ENCODE data around the gene ALAD.

ALAD gene

GRCh38 chr9:113372059-113372458 is 29.0 kb downstream of the ALAD start:
- no peak for DNase-seq
- TF ChIP-seq GATA1 (IDR thresholded peaks at IDR 0.05; ENCODE audit: low read depth, low read length): no peak
- TF ChIP-seq POLR2A (IDR thresholded peaks at IDR 0.05; ENCODE audit: low read length): no peak

- no peak for DNase-seq
- TF ChIP-seq GATA1 (IDR thresholded peaks at IDR 0.05; ENCODE audit: low read depth, low read length) (no peak), POLR2A (IDR thresholded peaks at IDR 0.05; ENCODE audit: low read length) (no peak)
Measured at GRCh38 chr9:113370806-113371325, 30.2 kb downstream of the ALAD start.

GRCh38 chr9:113369855-113370140 is 31.3 kb downstream of the ALAD start:
- DNase-seq: no peak
- TF ChIP-seq GATA1 (IDR thresholded peaks at IDR 0.05; ENCODE audit: low read depth, low read length) (no peak), POLR2A (IDR thresholded peaks at IDR 0.05; ENCODE audit: low read length) (no peak)

DNA sequence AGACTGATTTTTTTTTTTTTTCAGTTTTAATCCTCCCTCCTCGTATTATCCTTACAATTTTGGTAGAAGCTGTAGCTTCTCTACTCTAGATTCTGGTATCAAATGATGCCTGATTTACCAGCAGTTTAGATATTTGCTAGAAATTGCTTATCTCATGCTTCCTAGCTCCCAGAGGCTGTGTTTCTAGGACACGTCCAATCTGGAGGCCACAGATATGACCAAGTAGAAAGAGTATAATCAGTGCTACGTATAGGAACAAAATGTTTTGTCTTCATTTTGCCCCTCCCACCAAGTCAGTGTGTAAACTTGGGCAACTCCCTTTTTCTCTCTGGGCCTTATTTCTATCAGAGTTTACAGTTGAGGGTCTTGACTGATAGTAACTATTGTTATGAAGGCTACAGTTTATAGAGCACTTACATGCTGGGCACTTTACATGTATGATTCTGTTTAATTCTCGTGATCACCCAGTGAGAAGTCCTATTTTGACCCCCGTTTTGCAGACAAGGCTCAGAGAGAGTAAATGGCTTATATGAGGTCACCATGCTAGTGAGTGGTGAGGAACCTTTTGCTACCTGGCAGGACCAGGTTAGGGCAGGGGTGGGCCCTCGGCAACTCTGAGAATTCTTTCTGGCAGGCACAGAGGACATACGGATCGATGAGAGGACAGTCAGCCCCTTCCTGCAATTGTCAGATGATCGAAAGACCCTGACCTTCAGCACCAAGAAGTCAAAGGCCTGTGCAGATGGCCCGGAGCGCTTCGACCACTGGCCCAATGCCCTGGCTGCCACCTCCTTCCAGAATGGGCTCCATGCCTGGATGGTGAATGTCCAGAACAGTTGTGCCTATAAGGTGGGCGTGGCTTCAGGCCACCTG is 31.9 kb downstream of the ALAD start:
- DNase-seq: peak; percentile 70 to 91
- peak; percentile 92 for TF ChIP-seq GATA1 (IDR thresholded peaks at IDR 0.05; ENCODE audit: low read depth, low read length)
- TF ChIP-seq POLR2A (IDR thresholded peaks at IDR 0.05; ENCODE audit: low read length): peak; percentile 24

- DNase-seq: peak; percentile 54 to 59
- TF ChIP-seq POLR2A (IDR thresholded peaks at IDR 0.05; ENCODE audit: low read length) (no peak), GATA1 (IDR thresholded peaks at IDR 0.05; ENCODE audit: low read depth, low read length) (no peak)
Measured at GRCh38 chr9:113368348-113368981, 32.6 kb downstream of the ALAD start.

- DNase-seq: peak; percentile 38 to 60
Measured at GRCh38 chr9:113365652-113366051, 35.4 kb downstream of the ALAD start.

GRCh38 chr9:113364951-113365350 is 36.1 kb downstream of the ALAD start:
- DNase-seq: peak; percentile 77 to 78
- no peak for TF ChIP-seq POLR2A (IDR thresholded peaks at IDR 0.05; ENCODE audit: low read length)
- TF ChIP-seq GATA1 (IDR thresholded peaks at IDR 0.05; ENCODE audit: low read depth, low read length): no peak

GRCh38 chr9:113363336-113363735 is 37.7 kb downstream of the ALAD start:
- TF ChIP-seq GATA1 (IDR thresholded peaks at IDR 0.05; ENCODE audit: low read depth, low read length) (no peak), POLR2A (IDR thresholded peaks at IDR 0.05; ENCODE audit: low read length) (no peak)

GRCh38 chr9:113361304-113362018 is 39.6 kb downstream of the ALAD start:
- no peak for DNase-seq
- no peak for TF ChIP-seq GATA1 (IDR thresholded peaks at IDR 0.05; ENCODE audit: low read depth, low read length)
- no peak for TF ChIP-seq POLR2A (IDR thresholded peaks at IDR 0.05; ENCODE audit: low read length)

More at GRCh38 chr9:113363336-113363735, 37.7 kb downstream of the ALAD start:
- DNase-seq: no peak

DNA sequence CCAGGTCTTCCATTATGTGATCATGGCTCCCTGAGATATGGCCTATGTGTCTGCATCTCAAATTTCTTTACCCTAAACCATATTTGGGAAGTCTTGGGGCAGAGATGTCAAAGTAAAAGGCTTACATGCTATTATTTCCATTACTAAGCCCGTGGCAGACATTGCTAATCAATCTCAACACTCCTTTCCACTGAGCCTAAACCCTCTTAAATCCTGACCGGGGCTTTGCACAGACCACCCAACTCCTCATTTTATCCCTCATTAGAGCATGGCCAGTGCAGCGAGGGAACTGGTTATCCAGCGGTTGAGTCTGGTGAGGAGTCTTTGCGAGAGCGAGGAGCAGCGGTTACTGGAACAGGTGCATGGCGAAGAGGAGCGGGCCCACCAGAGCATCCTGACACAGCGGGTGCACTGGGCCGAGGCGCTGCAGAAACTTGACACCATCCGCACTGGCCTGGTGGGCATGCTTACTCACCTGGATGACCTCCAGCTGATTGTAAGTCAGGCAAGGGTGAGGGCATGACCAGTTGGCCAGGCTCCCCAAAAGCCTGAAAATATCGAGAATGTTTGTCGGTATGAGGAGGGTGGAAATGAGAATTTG is 40.7 kb downstream of the ALAD start:
- TF ChIP-seq GATA1 (IDR thresholded peaks at IDR 0.05; ENCODE audit: low read depth, low read length) (no peak), POLR2A (IDR thresholded peaks at IDR 0.05; ENCODE audit: low read length) (no peak)
- no peak for DNase-seq

- TF ChIP-seq GATA1 (IDR thresholded peaks at IDR 0.05; ENCODE audit: low read depth, low read length) (no peak), POLR2A (IDR thresholded peaks at IDR 0.05; ENCODE audit: low read length) (no peak)
- no peak for DNase-seq
Measured at GRCh38 chr9:113359385-113359784, 41.7 kb downstream of the ALAD start.

GRCh38 chr9:113356686-113357292 is 44.3 kb downstream of the ALAD start:
- DNase-seq: no peak
- TF ChIP-seq POLR2A (IDR thresholded peaks at IDR 0.05; ENCODE audit: low read length) (no peak), GATA1 (IDR thresholded peaks at IDR 0.05; ENCODE audit: low read depth, low read length) (no peak)

GRCh38 chr9:113355040-113355596 is 46.0 kb downstream of the ALAD start:
- TF ChIP-seq POLR2A (IDR thresholded peaks at IDR 0.05; ENCODE audit: low read length) (no peak), GATA1 (IDR thresholded peaks at IDR 0.05; ENCODE audit: low read depth, low read length) (no peak)
- DNase-seq: peak; percentile 57 to 68
